Aortic smooth muscle cell (primary cell): Measurements from ENCODE around the gene TSPAN9. TPM values are rescaled to one million over a fixed set of nuclear protein-coding genes. Genes with fewer than 3 reads are reported as not detected.

Source experiments
- total RNA-seq: library from RNA; depleted of rRNA; stranded (reverse); fragments of >200 nt; gene quantifications from 2 replicates; pipeline ENCODE4 v1.2.3, GENCODE V29; 2014

The TSPAN9 gene, protein sequence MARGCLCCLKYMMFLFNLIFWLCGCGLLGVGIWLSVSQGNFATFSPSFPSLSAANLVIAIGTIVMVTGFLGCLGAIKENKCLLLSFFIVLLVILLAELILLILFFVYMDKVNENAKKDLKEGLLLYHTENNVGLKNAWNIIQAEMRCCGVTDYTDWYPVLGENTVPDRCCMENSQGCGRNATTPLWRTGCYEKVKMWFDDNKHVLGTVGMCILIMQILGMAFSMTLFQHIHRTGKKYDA
- total RNA-seq, result 33.6 and 44.2 TPM in 2 replicates

DNA sequence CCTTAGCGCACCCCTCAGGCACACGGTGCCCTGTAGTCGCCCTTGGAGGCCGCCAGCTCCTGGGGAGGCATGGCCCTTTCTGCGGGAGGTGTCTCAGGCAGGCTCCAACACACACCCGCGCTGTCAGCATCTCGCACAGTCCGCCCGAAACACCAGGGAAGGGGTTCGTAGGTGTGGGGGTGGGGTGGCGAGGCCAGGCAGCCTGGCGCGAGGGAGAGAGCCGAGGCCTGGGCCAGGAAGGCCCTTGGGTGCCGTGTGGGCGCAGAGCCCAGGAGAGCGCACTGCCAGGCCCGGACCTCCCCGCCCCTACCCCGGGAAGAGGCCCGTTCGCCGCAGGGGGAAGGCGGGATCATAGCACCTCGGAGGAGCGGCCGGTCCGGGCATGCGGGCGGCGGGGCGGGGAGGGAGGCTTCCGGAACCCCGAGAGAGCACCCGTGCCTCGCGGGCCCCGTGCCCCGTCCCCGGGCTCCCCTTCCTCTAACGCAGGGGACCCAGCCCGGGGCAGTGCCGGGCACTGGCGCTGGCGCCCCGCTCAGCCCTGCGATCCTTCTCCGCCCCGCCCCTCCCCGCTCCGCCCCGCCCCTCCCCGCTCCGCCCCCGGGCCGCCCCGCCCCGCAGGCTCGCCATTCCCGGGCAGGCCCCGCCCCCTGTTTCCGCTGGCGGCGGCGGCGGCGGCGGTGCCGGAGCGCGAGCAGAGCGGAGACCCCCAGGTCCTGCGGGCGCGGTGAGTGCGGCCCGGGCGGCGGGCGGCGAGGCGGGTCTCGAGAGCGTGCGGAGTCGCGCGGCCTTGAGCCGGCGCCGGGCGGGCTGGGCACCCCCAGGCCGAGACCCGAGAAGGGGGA, at the start of gene TSPAN9:
TSS of gene TSPAN9 (plus strand) at position 650 of the 842 bp plus-strand sequence. CDS start 123,815 bp downstream, outside the sequence.

Other genes with a start within 250 kb of the TSPAN9 start
- under 0.01 TPM in 1 of 2 replicates, not detected in the other for gene NRIP2, start 242.3 kb upstream of the TSPAN9 start, total RNA-seq
- gene TEX52, start 220.3 kb upstream of the TSPAN9 start, total RNA-seq, result not detected in 2 replicates
- 8.5 and 9.3 TPM in 2 replicates for gene FOXM1, start 200.2 kb upstream of the TSPAN9 start, total RNA-seq
- gene RHNO1, start 200.2 kb upstream of the TSPAN9 start, total RNA-seq, result 17.3 and 20.3 TPM in 2 replicates
- 18.3 and 21.5 TPM in 2 replicates for gene TULP3, start 186.5 kb upstream of the TSPAN9 start, total RNA-seq
- gene TEAD4, start 118.0 kb upstream of the TSPAN9 start, total RNA-seq, result 7.0 and 7.6 TPM in 2 replicates